Stimulated activated CD4-positive, alpha-beta T cell treated with anti-CD3 and anti-CD28 coated beads, Interleukin-12 subunit alpha, Interleukin-12 subunit beta, amount 100 ng/mL, for 4 hours (primary cell): ENCODE data around the gene CCDC141.

ENCODE experiments used
- DNase-seq: peaks from one replicate; pipeline ENCODE4 v3.0.0-alpha.2; 2020

The CCDC141 gene

GRCh38 chr2:178863130-178863855 lies 186.6 kb downstream of the CCDC141 start:
- DNase-seq = no peak

GRCh38 chr2:178860551-178860950 lies 189.4 kb downstream of the CCDC141 start:
- no peak for DNase-seq

GRCh38 chr2:178859730-178860129 lies 190.2 kb downstream of the CCDC141 start:
- no peak for DNase-seq

- DNase-seq = no peak
Observed at GRCh38 chr2:178858896-178859625, 190.9 kb downstream of the CCDC141 start.

- DNase-seq = no peak
Observed at GRCh38 chr2:178855151-178855550, 194.8 kb downstream of the CCDC141 start.

- DNase-seq = no peak
Observed at GRCh38 chr2:178848335-178848734, 201.6 kb downstream of the CCDC141 start.

GRCh38 chr2:178846458-178846802 lies 203.5 kb downstream of the CCDC141 start:
- no peak for DNase-seq

- DNase-seq = no peak
Observed at GRCh38 chr2:178845566-178846457, 204.1 kb downstream of the CCDC141 start.

- no peak for DNase-seq
Observed at GRCh38 chr2:178844701-178845100, 205.2 kb downstream of the CCDC141 start.

GRCh38 chr2:178844269-178844668 lies 205.7 kb downstream of the CCDC141 start:
- DNase-seq = no peak

- no peak for DNase-seq
Observed at GRCh38 chr2:178843697-178844096, 206.2 kb downstream of the CCDC141 start.

- no peak for DNase-seq
Observed at GRCh38 chr2:178836807-178837206, 213.1 kb downstream of the CCDC141 start.

- no peak for DNase-seq
Observed at GRCh38 chr2:178834086-178834485, 215.9 kb downstream of the CCDC141 start.

GRCh38 chr2:178833382-178833781 lies 216.6 kb downstream of the CCDC141 start:
- no peak for DNase-seq

GRCh38 chr2:178830451-178830850 lies 219.5 kb downstream of the CCDC141 start:
- no peak for DNase-seq

- DNase-seq = no peak
Observed at GRCh38 chr2:178829981-178830380, 220.0 kb downstream of the CCDC141 start.

- no peak for DNase-seq
Observed at GRCh38 chr2:178829299-178829960, 220.5 kb downstream of the CCDC141 start.

- no peak for DNase-seq
Observed at GRCh38 chr2:178828486-178828881, 221.5 kb downstream of the CCDC141 start.

- no peak for DNase-seq
Observed at GRCh38 chr2:178827739-178828485, 222.0 kb downstream of the CCDC141 start.

GRCh38 chr2:178827111-178827510 lies 222.8 kb downstream of the CCDC141 start:
- DNase-seq = no peak

- no peak for DNase-seq
Observed at GRCh38 chr2:178825183-178825582, 224.8 kb downstream of the CCDC141 start.

GRCh38 chr2:178824181-178824580 lies 225.8 kb downstream of the CCDC141 start:
- DNase-seq = no peak
